Measurements from ENCODE around the gene ROCK2. TPM values are rescaled to one million over a fixed set of nuclear protein-coding genes. Genes with fewer than 3 reads are reported as not detected.
"Not testable (repeated sequence)": the region's sequence is repeated elsewhere in the genome, so short reads cannot be mapped to it uniquely, and the experiment has no call there.

Gene ROCK2
- total and polyA plus RNA-seq, 2 of the 13 experiments (the other 11 are each of a cell fraction or from before 2014, with no cell fraction given): 38.1 to 119 TPM

- peak; percentile 45; the same call in 1 of the 2 replicates for TF ChIP-seq FOXA1 (IDR thresholded peaks at IDR 0.05)
- TF ChIP-seq FOXA1 (CRISPR knock-in tag; IDR thresholded peaks at IDR 0.05): peak; percentile 79
- peak; percentile 52; the same call in 1 of the 2 replicates for TF ChIP-seq CEBPG (CRISPR knock-in tag; IDR thresholded peaks at IDR 0.05)
- no peak for TF ChIP-seq CREB1 (IDR thresholded peaks at IDR 0.05)
- peak; percentile 9; the same call in 1 of the 2 replicates for TF ChIP-seq CREB1 (CRISPR knock-in tag; IDR thresholded peaks at IDR 0.05)
- TF ChIP-seq TCF7 (IDR thresholded peaks at IDR 0.05; ENCODE audit: low read depth): peak; percentile 44; the same call in 1 of the 2 replicates
- TF ChIP-seq HHEX (CRISPR knock-in tag; IDR thresholded peaks at IDR 0.05): peak; percentile 64; the same call in 1 of the 2 replicates
- TF ChIP-seq MIER3 (CRISPR knock-in tag; IDR thresholded peaks at IDR 0.05; ENCODE audit: borderline replicate concordance): peak; percentile 52; the same call in 1 of the 2 replicates
- TF ChIP-seq TBX2 (CRISPR knock-in tag; IDR thresholded peaks at IDR 0.05; ENCODE audit: borderline replicate concordance): no peak
- peak; percentile 54; the same call in 1 of the 2 replicates for TF ChIP-seq SMAD3 (CRISPR knock-in tag; IDR thresholded peaks at IDR 0.05)
- peak; percentile 59; the same call in 1 of the 2 replicates for TF ChIP-seq ARID5B (CRISPR knock-in tag; IDR thresholded peaks at IDR 0.05)
Observed at GRCh38 chr2:11254100-11254536, 90.3 kb downstream of the ROCK2 start (continued).

GRCh38 chr2:11252458-11252857, 92.0 kb downstream of the ROCK2 start:
- H3K4me2 ChIP-seq (ENCODE audit: low read depth, low read length); POLR2A ChIA-PET; H2AFZ ChIP-seq (ENCODE audit: low read length); H3K9ac ChIP-seq (ENCODE audit: insufficient read depth, low read depth, low read length); H3K4me3 ChIP-seq (replicated peaks in 1 of 3; ENCODE audit: insufficient read depth in 1 of 3, low read depth in 2 of 3, low read length in 3 of 3); ATAC-seq; H3K27ac ChIP-seq (ENCODE audit: extremely low read length, insufficient read depth, low read length); H3K9me3 ChIP-seq (ENCODE audit: low read length); CTCF ChIA-PET (ENCODE audit: low intra/inter-chr PET ratio, low total read pairs); DNase-seq (ENCODE audit: low spot score); intact Hi-C loops (cut with micrococcal nuclease; ENCODE audit: unreplicated experiment); in situ Hi-C loops (cut with HindIII; ENCODE audit: extremely low pct_ligation_motif_present, low pct_unique_long_range_greater_than_20kb); BruUV-seq (replicated peaks); H3K27me3 ChIP-seq (ENCODE audit: control insufficient read depth in 1 of 2, insufficient read depth in 2 of 2, low read length in 2 of 2); FAIRE-seq: not testable (repeated sequence)
- peaks cover 49% of the 10 kb centered on the region for H4K20me1 ChIP-seq (ENCODE audit: insufficient read depth, low read length)
- 98% methylated on average over 4 of the region's 4 CpGs for WGBS (ENCODE audit: low lambda C conversion rate)
- H3K4me1 ChIP-seq (ENCODE audit: insufficient read depth, low read length): peaks cover 14% of the 10 kb centered on the region
- peaks cover 76% of the 10 kb centered on the region for H3K79me2 ChIP-seq (ENCODE audit: insufficient read depth, low read length)
- peaks cover 12 to 47% of the 10 kb centered on the region in 2 experiments for H3K36me3 ChIP-seq (replicated peaks in 1 of 2; ENCODE audit: control insufficient read depth in 1 of 2, insufficient read depth in 2 of 2, low read length in 2 of 2)

Data from HepG2 (cell line).